ENCODE data around the gene IGF2R.

GRCh38 chr6:160041608-160042007 lies 72.7 kb downstream of the IGF2R start:
- no peak for TF ChIP-seq EZH2 (IDR thresholded peaks at IDR 0.05; ENCODE audit: insufficient read depth, poor library complexity, severe bottlenecking)
- no peak for TF ChIP-seq EZH2phosphoT487 (IDR thresholded peaks at IDR 0.05; ENCODE audit: insufficient read depth, low read depth)
